ENCODE data around the gene KRT36.

DNA sequence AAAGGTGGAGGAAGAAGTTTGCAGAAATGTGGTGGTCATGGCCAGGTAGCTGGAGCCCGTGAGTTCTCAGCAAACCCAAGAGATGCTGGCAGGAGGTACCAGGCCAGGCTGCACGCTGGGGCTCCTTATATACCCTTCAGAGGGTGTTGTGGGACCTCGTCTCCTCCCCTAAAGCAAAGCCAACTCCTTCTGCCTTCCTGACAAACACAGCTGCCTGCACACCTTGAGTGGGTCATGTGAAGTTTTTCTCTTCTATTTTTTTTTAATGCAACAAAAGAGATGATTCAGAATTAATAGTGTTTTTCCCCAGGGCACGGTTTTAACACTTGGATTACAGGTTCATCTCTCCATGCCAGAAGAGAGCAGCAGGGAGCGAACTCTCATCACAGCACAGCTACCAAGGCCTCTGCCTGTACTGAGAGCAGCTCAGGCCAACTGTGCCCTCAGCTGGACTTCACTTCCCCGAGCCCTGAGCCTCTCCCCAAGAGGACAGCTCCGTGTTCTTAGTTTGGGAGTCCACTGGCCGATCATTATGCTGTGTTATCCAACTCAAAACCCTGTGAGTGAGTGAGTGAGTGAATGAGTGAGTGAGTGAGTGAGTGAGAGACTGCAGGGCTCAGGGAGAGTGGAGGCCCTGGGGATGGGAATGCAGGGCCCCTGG is 29.2 kb upstream of the KRT36 start, which contains the start of gene KRT15:
- TF ChIP-seq, protein P1, sequence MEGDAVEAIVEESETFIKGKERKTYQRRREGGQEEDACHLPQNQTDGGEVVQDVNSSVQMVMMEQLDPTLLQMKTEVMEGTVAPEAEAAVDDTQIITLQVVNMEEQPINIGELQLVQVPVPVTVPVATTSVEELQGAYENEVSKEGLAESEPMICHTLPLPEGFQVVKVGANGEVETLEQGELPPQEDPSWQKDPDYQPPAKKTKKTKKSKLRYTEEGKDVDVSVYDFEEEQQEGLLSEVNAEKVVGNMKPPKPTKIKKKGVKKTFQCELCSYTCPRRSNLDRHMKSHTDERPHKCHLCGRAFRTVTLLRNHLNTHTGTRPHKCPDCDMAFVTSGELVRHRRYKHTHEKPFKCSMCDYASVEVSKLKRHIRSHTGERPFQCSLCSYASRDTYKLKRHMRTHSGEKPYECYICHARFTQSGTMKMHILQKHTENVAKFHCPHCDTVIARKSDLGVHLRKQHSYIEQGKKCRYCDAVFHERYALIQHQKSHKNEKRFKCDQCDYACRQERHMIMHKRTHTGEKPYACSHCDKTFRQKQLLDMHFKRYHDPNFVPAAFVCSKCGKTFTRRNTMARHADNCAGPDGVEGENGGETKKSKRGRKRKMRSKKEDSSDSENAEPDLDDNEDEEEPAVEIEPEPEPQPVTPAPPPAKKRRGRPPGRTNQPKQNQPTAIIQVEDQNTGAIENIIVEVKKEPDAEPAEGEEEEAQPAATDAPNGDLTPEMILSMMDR (IDR thresholded peaks at IDR 0.05 in 8 of 11, conservative IDR thresholded peaks at IDR 0.05 in 3 of 11) = no peak
- TF ChIP-seq POLR2AphosphoS5 (IDR thresholded peaks at IDR 0.05) = no peak
- TF ChIP-seq POLR2A (IDR thresholded peaks at IDR 0.05) = no peak

All from spleen (tissue), 7 donors.